HFF-Myc (cell line): ENCODE measurements around the gene EPB41L4B.

Experiments used
- DNase-seq: peaks from one replicate; pipeline ENCODE4 v3.0.0-alpha.2; 2011; ENCODE audit warnings: low read depth; ENCODE audit errors: extremely low read depth
- H3K4me3 ChIP-seq: replicated peaks from 2 replicates; pipeline ENCODE4 v1.5.1; 2011; ENCODE audit warnings: low read depth, mild to moderate bottlenecking, control low read depth, low read length
- CTCF ChIP-seq: IDR thresholded peaks from 2 replicates; pipeline ENCODE4 v1.5.1; 2012; ENCODE audit warnings: mild to moderate bottlenecking, low read depth, low read length, control low read depth; ENCODE audit errors: missing control alignments

EPB41L4B gene

DNA sequence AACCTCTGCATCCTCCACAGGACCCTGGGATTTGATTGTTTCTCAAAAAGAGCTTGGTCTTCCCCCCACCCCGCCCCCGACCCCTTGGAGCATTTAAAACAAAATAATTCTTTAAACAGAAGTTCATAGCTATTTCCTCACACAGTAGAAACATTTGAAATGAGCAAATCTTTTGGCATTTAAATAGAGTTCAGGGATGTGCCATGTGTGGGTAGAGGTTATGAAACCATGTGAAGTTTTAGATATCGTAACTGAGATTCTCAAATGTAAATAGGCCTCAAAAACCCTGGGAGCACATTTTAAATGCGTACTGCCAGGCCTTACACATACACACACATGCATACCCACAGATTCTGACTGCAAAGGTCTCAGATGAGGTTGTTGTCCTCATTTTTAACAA, 66.5 kb downstream of the EPB41L4B start:
- TF ChIP-seq CTCF, result no peak
- H3K4me3 ChIP-seq, result no peak overlapping the region
- no peak for DNase-seq

DNA sequence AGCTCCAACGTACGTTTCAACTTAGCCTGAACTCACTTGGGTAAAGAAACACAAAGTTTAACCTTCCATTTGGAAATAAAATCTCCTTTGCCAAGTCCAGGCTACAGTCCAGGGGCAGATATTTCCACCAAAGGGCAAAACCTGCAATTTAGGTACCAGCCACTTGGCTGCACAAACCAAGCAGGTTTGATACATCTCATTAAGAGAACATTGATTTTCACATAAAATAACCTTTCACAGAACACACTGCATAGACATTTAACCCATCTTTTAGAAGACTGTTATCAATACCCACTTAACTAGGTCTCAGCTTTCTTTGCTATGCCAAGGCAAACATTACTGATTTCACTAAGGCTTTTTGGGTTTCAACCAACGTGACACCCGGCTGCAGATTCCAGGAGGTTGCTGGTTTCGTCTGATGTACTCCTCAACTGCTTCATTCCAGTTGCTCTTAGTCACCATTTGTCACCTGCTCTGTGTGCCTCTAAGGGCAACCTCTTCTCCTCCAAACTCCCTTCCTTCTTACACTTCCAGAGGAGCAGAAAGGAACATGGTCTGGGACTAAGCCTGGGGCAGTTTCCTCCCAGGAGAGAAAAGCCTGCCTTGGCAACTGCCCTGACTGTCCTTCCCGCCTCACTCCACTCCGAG, 67.1 kb downstream of the EPB41L4B start:
- no peak for DNase-seq
- no peak overlapping the region for H3K4me3 ChIP-seq

GRCh38 chr9:109253241-109253636, 67.6 kb downstream of the EPB41L4B start:
- H3K4me3 ChIP-seq, result no peak overlapping the region
- DNase-seq, result no peak
- TF ChIP-seq CTCF, result no peak

More for the DNA sequence above, 67.1 kb downstream of the EPB41L4B start:
- no peak for TF ChIP-seq CTCF

GRCh38 chr9:109252291-109252690, 68.6 kb downstream of the EPB41L4B start:
- DNase-seq, result no peak
- TF ChIP-seq CTCF, result no peak
- no peak overlapping the region for H3K4me3 ChIP-seq

- H3K4me3 ChIP-seq, result no peak overlapping the region
- DNase-seq, result no peak
- no peak for TF ChIP-seq CTCF
These were observed 69.1 kb downstream of the EPB41L4B start for GRCh38 chr9:109251776-109252106.

DNA sequence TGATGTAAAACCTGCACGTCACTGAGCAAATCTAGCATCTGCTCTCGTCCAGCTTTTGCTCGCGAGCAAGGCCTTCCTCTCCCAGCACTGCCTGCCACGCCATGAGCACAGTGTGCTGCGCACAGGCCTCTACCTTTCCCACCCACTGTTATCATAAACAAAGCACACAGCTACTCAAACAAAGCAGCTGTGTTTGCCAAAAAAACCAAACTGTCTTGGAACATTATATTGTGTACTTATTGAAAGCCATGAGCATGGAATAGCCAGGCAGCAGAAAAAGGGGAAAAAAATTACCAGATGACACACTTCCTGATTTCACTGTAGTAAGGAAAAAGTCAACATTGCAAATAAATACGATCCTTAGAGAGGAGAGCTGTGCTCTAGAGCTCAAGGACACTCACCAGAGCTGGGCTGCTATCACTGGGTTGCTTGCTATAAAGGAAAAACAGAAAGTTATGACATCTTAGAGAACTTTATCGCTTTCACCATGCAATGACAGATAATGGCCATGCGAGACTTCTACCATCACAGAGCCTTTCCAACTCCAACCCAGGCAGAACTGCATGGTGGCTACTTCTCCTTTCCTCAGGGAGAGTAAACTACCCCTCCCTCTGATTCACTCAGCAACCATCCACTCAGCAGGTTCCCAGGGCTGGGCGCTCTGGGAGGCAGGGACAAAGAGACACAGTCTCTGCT, 69.6 kb downstream of the EPB41L4B start:
- no peak overlapping the region for H3K4me3 ChIP-seq
- no peak for TF ChIP-seq CTCF
- DNase-seq, result no peak

GRCh38 chr9:109250771-109251079, 70.1 kb downstream of the EPB41L4B start:
- DNase-seq, result no peak
- no peak overlapping the region for H3K4me3 ChIP-seq
- TF ChIP-seq CTCF, result no peak
